Keratinocyte (primary cell): ENCODE measurements around the gene PLB1. TPM values are rescaled to one million over a fixed set of nuclear protein-coding genes. Genes with fewer than 3 reads are reported as not detected.

ENCODE experiments used
- DNase-seq: peaks from one replicate; pipeline ENCODE4 v3.0.0-alpha.2; 2011; ENCODE audit warnings: low read depth, missing footprints, low spot score
- FAIRE-seq: peaks from 2 replicates; lab custom pipeline; 2011; peaks lifted over from hg19 to GRCh38; lab: Jason Lieb, UNC
- H2AFZ ChIP-seq: 2 replicates; pipeline ENCODE4 v1.6.0; 2012; ENCODE audit warnings: low read length, control low read depth, inconsistent platforms; ENCODE audit not compliant: control insufficient read depth
- H3K27ac ChIP-seq: 2 replicates; pipeline ENCODE4 v1.5.1; 2011; ENCODE audit warnings: low read length; ENCODE audit not compliant: control insufficient read depth, insufficient read depth
- H3K27me3 ChIP-seq: 3 replicates; pipeline ENCODE4 v1.6.0; 2011; ENCODE audit warnings: low read length; ENCODE audit not compliant: control insufficient read depth, insufficient read depth; ENCODE audit errors: extremely low read depth
- H3K36me3 ChIP-seq, 2 experiments: 2 replicates in 1 of 2; 3 replicates in 1 of 2; pipeline ENCODE4 v1.5.1; 2011; ENCODE audit warnings: low read length in 2 of 2, mild to moderate bottlenecking in 1 of 2; ENCODE audit not compliant: control insufficient read depth in 2 of 2, insufficient read depth in 2 of 2; ENCODE audit errors: extremely low read depth in 1 of 2
- H3K4me1 ChIP-seq: 3 replicates; pipeline ENCODE4 v1.5.1; 2011; ENCODE audit warnings: low read length; ENCODE audit not compliant: control insufficient read depth, insufficient read depth; ENCODE audit errors: extremely low read depth
- H3K4me2 ChIP-seq: 3 replicates; pipeline ENCODE4 v1.6.0; 2011; ENCODE audit warnings: low read depth, low read length; ENCODE audit not compliant: control insufficient read depth, insufficient read depth; ENCODE audit errors: extremely low read depth
- H3K4me3 ChIP-seq, 3 experiments: fragments of 200-600 bp in 1 of 3; sonication (generic) in 1 of 3; 2 replicates in 2 of 3; 3 replicates in 1 of 3; pipeline ENCODE4 v1.5.1; 2011 to 2016; ENCODE audit warnings: low read length in 3 of 3, mild to moderate bottlenecking in 3 of 3, control low read depth in 2 of 3, inconsistent platforms in 1 of 3, low read depth in 1 of 3, mixed read lengths in 1 of 3, mixed run types in 1 of 3, moderate library complexity in 1 of 3; ENCODE audit not compliant: control insufficient read depth in 2 of 3, insufficient read depth in 2 of 3; ENCODE audit errors: extremely low read depth in 1 of 3
- H3K79me2 ChIP-seq: 2 replicates; pipeline ENCODE4 v1.6.0; 2012; ENCODE audit warnings: low read length; ENCODE audit not compliant: control insufficient read depth, insufficient read depth
- H3K9ac ChIP-seq: 3 replicates; pipeline ENCODE4 v1.6.0; 2011; ENCODE audit warnings: low read length; ENCODE audit not compliant: control insufficient read depth, insufficient read depth; ENCODE audit errors: extremely low read depth
- H3K9me1 ChIP-seq: 3 replicates; pipeline ENCODE4 v1.6.0; 2011; ENCODE audit warnings: low read length; ENCODE audit not compliant: control insufficient read depth, insufficient read depth; ENCODE audit errors: extremely low read depth
- H3K9me3 ChIP-seq: 2 replicates; pipeline ENCODE4 v1.5.1; 2012; ENCODE audit warnings: low read depth, low read length; ENCODE audit not compliant: control insufficient read depth
- H4K20me1 ChIP-seq: 3 replicates; pipeline ENCODE4 v1.6.0; 2011; ENCODE audit warnings: low read length; ENCODE audit not compliant: control insufficient read depth, insufficient read depth; ENCODE audit errors: extremely low read depth
- EZH2 ChIP-seq: IDR thresholded peaks from one replicate; pipeline ENCODE4 v1.6.1; 2012; ENCODE audit warnings: inconsistent platforms, mild to moderate bottlenecking, low read length, moderate library complexity
- dilution Hi-C: fragments of 300-500 bp; cut with MboI; formaldehyde crosslinking; loops from one replicate; pipeline ENCODE4 v1.7.0; 2020; ENCODE audit warnings: low sequenced_read_pairs; ENCODE audit not compliant: extremely low pct_ligation_motif_present
- polyA plus RNA-seq, 5 experiments: library from polyadenylated mRNA; depleted of rRNA in 3 of 5; stranded (reverse) in 3 of 5; stranded (forward) in 1 of 5; unstranded in 1 of 5; fragments of >200 nt; gene quantifications; 1 replicate in 1 of 5; 2 replicates in 3 of 5; 3 replicates in 1 of 5; pipeline versions ENCODE4 v1.2.1 to v1.2.3, GENCODE V29; 2011 to 2012; ENCODE audit warnings: missing spikeins in 2 of 5, low read depth in 1 of 5, low replicate concordance in 1 of 5
- TF ChIP-seq, protein P1 (sequence below), 3 experiments: IDR thresholded peaks in 1 of 3; conservative IDR thresholded peaks in 1 of 3; optimal IDR thresholded peaks in 1 of 3; 2 replicates in 2 of 3; 3 replicates in 1 of 3; pipeline versions ENCODE3 to v1.5.1; 2011; ENCODE audit warnings: low read length in 3 of 3, mild to moderate bottlenecking in 3 of 3, moderate library complexity in 2 of 3, control low read depth in 1 of 3, inconsistent platforms in 1 of 3; ENCODE audit not compliant: insufficient read depth in 2 of 3; ENCODE audit errors: extremely low read depth in 1 of 3

PLB1 gene
- polyA plus RNA-seq, 1 donor (not counting 4 experiments of a cell fraction or from before 2014, with no cell fraction given): 6.7 TPM

- H3K27me3 ChIP-seq: no peaks in the 10 kb centered on the region
- no peak overlapping the region for H2AFZ ChIP-seq
- peaks cover 47% of the 10 kb centered on the region for H3K4me1 ChIP-seq
- no peak overlapping the region for H3K4me3 ChIP-seq
- no peak overlapping the region for H3K4me2 ChIP-seq
- H3K9me3 ChIP-seq: no peaks in the 10 kb centered on the region
- no peaks in the 10 kb centered on the region for H3K36me3 ChIP-seq
- DNase-seq (no peak), FAIRE-seq (no peak)
- TF ChIP-seq, protein P1, sequence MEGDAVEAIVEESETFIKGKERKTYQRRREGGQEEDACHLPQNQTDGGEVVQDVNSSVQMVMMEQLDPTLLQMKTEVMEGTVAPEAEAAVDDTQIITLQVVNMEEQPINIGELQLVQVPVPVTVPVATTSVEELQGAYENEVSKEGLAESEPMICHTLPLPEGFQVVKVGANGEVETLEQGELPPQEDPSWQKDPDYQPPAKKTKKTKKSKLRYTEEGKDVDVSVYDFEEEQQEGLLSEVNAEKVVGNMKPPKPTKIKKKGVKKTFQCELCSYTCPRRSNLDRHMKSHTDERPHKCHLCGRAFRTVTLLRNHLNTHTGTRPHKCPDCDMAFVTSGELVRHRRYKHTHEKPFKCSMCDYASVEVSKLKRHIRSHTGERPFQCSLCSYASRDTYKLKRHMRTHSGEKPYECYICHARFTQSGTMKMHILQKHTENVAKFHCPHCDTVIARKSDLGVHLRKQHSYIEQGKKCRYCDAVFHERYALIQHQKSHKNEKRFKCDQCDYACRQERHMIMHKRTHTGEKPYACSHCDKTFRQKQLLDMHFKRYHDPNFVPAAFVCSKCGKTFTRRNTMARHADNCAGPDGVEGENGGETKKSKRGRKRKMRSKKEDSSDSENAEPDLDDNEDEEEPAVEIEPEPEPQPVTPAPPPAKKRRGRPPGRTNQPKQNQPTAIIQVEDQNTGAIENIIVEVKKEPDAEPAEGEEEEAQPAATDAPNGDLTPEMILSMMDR (optimal IDR thresholded peaks at IDR 0.05 in 1 of 3, IDR thresholded peaks at IDR 0.05 in 1 of 3, conservative IDR thresholded peaks at IDR 0.05 in 1 of 3; ENCODE audit: extremely low read depth in 1 of 3, insufficient read depth in 2 of 3, low read length in 3 of 3): no peak
- dilution Hi-C loops: no loop called here
- no peaks in the 10 kb centered on the region for H4K20me1 ChIP-seq
- H3K9ac ChIP-seq: no peak overlapping the region
- H3K9me1 ChIP-seq: no peaks in the 10 kb centered on the region
- no peak overlapping the region for H3K27ac ChIP-seq
- H3K79me2 ChIP-seq: no peaks in the 10 kb centered on the region
These were observed 149.7 kb downstream of the PLB1 start for GRCh38 chr2:28645553-28645952.

- no peak overlapping the region for H3K9ac ChIP-seq
These were observed 151.8 kb downstream of the PLB1 start for GRCh38 chr2:28647682-28648081.

More at GRCh38 chr2:28647682-28648081, 151.8 kb downstream of the PLB1 start:
- FAIRE-seq: no peak
- Histone ChIP-seq H3K27me3 (no peaks in the 10 kb centered on the region), H3K79me2 (no peaks in the 10 kb centered on the region), H3K27ac (no peak overlapping the region), H3K9me3 (no peaks in the 10 kb centered on the region), H3K4me1 (peaks cover 58% of the 10 kb centered on the region), H3K9me1 (no peaks in the 10 kb centered on the region), H4K20me1 (no peaks in the 10 kb centered on the region), H3K4me3 (no peak overlapping the region), H2AFZ (no peak overlapping the region), H3K4me2 (no peak overlapping the region), H3K36me3 (no peaks in the 10 kb centered on the region)
- no peak for DNase-seq
- dilution Hi-C loops: no loop called here
- TF ChIP-seq, protein P1 (optimal IDR thresholded peaks at IDR 0.05 in 1 of 3, IDR thresholded peaks at IDR 0.05 in 1 of 3, conservative IDR thresholded peaks at IDR 0.05 in 1 of 3; ENCODE audit: extremely low read depth in 1 of 3, insufficient read depth in 2 of 3, low read length in 3 of 3): no peak
- TF ChIP-seq EZH2: no peak
